Testis (tissue), 2 donors: Measurements from ENCODE around the gene ARHGDIG.

Source experiments
- CTCF ChIP-seq, 3 experiments: fragments of 450-650 bp in 2 of 3; fragments of 200-600 bp in 1 of 3; sonication (generic) in 1 of 3; IDR thresholded peaks; one replicate each; pipeline ENCODE4 v1.5.1; 2016 to 2019; ENCODE audit warnings: antibody characterized with exemption in 3 of 3, mild to moderate bottlenecking in 2 of 3, moderate library complexity in 1 of 3
- POLR2A ChIP-seq: fragments of 450-650 bp; IDR thresholded peaks from one replicate; pipeline ENCODE4 v1.6.1; 2017; ENCODE audit warnings: antibody characterized with exemption, mild to moderate bottlenecking, moderate library complexity

- TF ChIP-seq POLR2A, result no peak
- TF ChIP-seq CTCF (IDR thresholded peaks at IDR 0.05), result no peak
Observed at GRCh38 chr16:265711-266110, 14.7 kb upstream of the ARHGDIG start.
